Retinal pigment epithelial cell (primary cell): ENCODE measurements around the gene ARHGEF7.

Source experiments
- DNase-seq: peaks from one replicate; pipeline ENCODE4 v3.0.0-alpha.2; 2010; ENCODE audit warnings: low read depth
- H3K4me3 ChIP-seq: 2 replicates; pipeline ENCODE4 v1.5.1; 2011; ENCODE audit warnings: mild to moderate bottlenecking, low read length, control low read depth, moderate library complexity
- TF ChIP-seq, protein P1 (sequence below): conservative IDR thresholded peaks from 2 replicates; pipeline ENCODE4 v1.5.1; 2011; ENCODE audit warnings: low read depth, low read length, control low read depth, inconsistent platforms

Gene ARHGEF7

GRCh38 chr13:111123221-111123620, 8.1 kb downstream of the ARHGEF7 start:
- no peak overlapping the region for H3K4me3 ChIP-seq
- DNase-seq: no peak
- TF ChIP-seq, protein P1, sequence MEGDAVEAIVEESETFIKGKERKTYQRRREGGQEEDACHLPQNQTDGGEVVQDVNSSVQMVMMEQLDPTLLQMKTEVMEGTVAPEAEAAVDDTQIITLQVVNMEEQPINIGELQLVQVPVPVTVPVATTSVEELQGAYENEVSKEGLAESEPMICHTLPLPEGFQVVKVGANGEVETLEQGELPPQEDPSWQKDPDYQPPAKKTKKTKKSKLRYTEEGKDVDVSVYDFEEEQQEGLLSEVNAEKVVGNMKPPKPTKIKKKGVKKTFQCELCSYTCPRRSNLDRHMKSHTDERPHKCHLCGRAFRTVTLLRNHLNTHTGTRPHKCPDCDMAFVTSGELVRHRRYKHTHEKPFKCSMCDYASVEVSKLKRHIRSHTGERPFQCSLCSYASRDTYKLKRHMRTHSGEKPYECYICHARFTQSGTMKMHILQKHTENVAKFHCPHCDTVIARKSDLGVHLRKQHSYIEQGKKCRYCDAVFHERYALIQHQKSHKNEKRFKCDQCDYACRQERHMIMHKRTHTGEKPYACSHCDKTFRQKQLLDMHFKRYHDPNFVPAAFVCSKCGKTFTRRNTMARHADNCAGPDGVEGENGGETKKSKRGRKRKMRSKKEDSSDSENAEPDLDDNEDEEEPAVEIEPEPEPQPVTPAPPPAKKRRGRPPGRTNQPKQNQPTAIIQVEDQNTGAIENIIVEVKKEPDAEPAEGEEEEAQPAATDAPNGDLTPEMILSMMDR: no peak

DNA sequence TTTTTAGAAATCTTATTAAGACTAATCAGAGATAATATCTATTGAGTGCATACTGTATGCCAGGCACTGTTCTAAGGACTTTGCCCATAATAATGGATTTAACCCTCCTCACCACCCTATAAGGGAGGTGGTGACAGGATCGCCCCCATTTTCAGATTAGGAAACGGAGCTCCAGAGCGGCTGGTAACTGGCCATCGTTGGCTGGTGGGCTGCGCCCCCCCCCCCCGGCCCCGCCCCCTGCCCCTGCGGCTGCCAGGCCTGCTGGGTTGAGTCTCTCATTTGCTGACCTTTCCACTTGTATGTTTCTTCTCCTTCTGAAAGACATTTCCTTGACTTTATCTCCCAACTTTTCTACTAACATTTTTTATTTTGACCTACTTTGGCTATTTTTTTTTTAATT, 8.5 kb downstream of the ARHGEF7 start:
- H3K4me3 ChIP-seq: no peak overlapping the region
- DNase-seq: no peak
- TF ChIP-seq, protein P1: no peak

DNA sequence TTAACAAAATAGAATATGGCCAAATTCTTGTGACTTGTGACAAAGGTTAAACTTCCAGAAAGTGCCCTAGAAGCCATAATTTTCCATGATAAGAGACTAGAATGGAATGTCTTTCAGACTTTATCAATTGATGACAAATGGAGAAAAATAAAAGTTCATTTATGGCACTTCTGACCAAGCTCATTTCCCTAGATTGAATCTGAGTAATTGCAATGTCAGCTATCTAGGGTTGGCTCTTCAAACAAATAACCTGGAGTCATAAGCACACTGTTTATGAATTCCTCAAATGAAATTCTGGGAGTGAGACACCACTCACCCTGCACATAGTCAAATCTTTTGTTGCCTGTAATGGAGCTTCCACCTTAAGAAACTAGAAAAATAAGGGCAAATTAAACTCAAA, 11.4 kb downstream of the ARHGEF7 start:
- H3K4me3 ChIP-seq: no peak overlapping the region
- DNase-seq: no peak
- TF ChIP-seq, protein P1: no peak

DNA sequence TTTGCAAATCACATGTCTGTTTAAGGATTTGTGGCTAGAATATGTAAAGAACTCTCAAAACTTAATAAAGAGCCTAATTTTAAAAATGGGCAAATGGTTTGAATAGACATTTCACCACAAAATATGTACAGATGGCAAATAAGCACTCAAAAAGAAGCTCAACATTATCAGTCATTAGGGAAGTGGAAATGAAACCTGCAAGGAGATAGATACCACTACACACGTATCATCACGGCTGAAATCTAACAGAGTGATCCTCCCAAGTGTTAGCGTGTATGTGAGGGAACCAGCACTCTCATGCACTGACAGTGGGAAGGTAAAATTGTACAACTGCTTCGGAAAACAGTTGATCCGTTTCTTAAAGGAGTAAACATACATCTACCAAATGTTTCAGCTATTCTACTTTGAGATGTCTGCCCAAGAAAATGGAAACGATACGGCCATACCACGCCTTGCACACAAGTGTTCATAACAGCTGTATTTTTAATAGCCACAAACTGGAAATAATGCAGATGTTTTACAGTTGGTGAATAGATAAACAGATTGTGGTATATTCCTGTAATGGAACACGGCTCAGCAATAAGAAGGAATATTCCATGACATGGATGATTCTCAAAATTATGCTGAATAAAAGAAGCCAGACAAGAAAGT, 14.5 kb downstream of the ARHGEF7 start:
- no peak for DNase-seq
- H3K4me3 ChIP-seq: no peak overlapping the region
- TF ChIP-seq, protein P1: no peak

- DNase-seq: no peak
- TF ChIP-seq, protein P1: no peak
- no peak overlapping the region for H3K4me3 ChIP-seq
Measured at GRCh38 chr13:111130116-111130508, 15.0 kb downstream of the ARHGEF7 start.

DNA sequence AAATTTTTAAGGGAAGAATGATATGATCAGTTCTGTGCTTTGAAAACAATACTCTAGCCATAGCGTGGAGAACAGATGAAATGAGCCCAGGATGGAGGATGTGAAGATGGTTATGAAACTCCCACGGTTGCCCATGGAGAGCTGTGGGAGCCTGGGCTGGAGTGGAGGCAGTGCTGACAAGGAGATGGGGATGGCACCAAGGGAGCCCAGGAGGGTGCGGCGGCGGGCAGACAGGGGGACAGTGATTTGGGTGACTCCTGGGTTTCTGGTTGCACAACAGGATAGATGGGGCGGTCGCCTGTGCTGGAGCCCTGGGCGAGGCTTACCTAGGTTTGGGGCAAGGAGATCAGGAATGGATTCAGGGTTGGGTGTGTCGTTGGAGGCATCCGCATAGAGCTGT, 15.9 kb downstream of the ARHGEF7 start:
- TF ChIP-seq, protein P1: no peak
- H3K4me3 ChIP-seq: no peak overlapping the region
- DNase-seq: no peak

GRCh38 chr13:111131611-111132010, 16.5 kb downstream of the ARHGEF7 start:
- TF ChIP-seq, protein P1: no peak
- DNase-seq: no peak
- H3K4me3 ChIP-seq: no peak overlapping the region
